HEK293 (cell line): ENCODE measurements around the gene PPP6R3.
A peak's percentile ranks its signal among the peaks of the same experiment; 100 is the strongest.

Source experiments
- CTCF ChIA-PET: fragments of 350-600 bp; formaldehyde crosslinking; extraction: SDS; loops from one replicate; lab custom pipeline; 2021; ENCODE audit warnings: antibody characterized with exemption; lab: Yijun Ruan, JAX
- POLR2A ChIA-PET: fragments of 300-600 bp; formaldehyde crosslinking; extraction: SDS; loops from one replicate; lab custom pipeline; 2020; ENCODE audit warnings: antibody characterized with exemption, inconsistent platforms; lab: Yijun Ruan, JAX
- H3K27ac ChIP-seq: fragments of 200-500 bp; sonication (Bioruptor generic); 2 replicates; pipeline ENCODE4 v1.5.1; 2014; ENCODE audit warnings: low read depth, low read length, control low read depth, inconsistent platforms; ENCODE audit errors: extremely low read depth
- H3K36me3 ChIP-seq, 2 experiments: fragments of 200-500 bp in 1 of 2; sonication (Bioruptor generic) in 1 of 2; 1 replicate in 1 of 2; 2 replicates in 1 of 2; pipeline ENCODE4 v1.5.1; 2014 to 2017; ENCODE audit warnings: inconsistent platforms in 2 of 2, low read length in 2 of 2; ENCODE audit not compliant: control insufficient read depth in 2 of 2, insufficient read depth in 1 of 2
- H3K4me1 ChIP-seq: fragments of 200-500 bp; sonication (Bioruptor generic); 2 replicates; pipeline ENCODE4 v1.5.1; 2014; ENCODE audit warnings: mild to moderate bottlenecking, low read length, inconsistent platforms; ENCODE audit not compliant: control insufficient read depth, insufficient read depth
- H3K4me3 ChIP-seq: 2 replicates; pipeline ENCODE4 v1.5.1; 2011; ENCODE audit warnings: low read depth, mild to moderate bottlenecking, control low read depth, low read length, moderate library complexity
- H3K9me3 ChIP-seq: fragments of 200-500 bp; sonication (Bioruptor generic); 2 replicates; pipeline ENCODE4 v1.5.1; 2014; ENCODE audit warnings: low read depth, low read length, inconsistent platforms; ENCODE audit not compliant: control insufficient read depth, insufficient read depth
- AEBP2 ChIP-seq: fragments of 450-650 bp; formaldehyde crosslinking; IDR thresholded peaks from 2 replicates; pipeline ENCODE4 v1.5.1; 2016; ENCODE audit warnings: missing biosample characterization, missing genetic modification characterization, borderline replicate concordance
- CTCF ChIP-seq: fragments of 450-650 bp; formaldehyde crosslinking; IDR thresholded peaks from 2 replicates; pipeline ENCODE4 v1.5.1; 2016; ENCODE audit warnings: missing biosample characterization, missing genetic modification characterization
- EGR2 ChIP-seq: fragments of 450-650 bp; formaldehyde crosslinking; IDR thresholded peaks from 2 replicates; pipeline ENCODE4 v1.5.1; 2016; ENCODE audit warnings: low read depth, missing biosample characterization, missing genetic modification characterization
- GFI1B ChIP-seq: fragments of 450-650 bp; formaldehyde crosslinking; IDR thresholded peaks from 2 replicates; pipeline ENCODE4 v1.5.1; 2016; ENCODE audit warnings: missing biosample characterization, missing genetic modification characterization
- GLIS2 ChIP-seq: fragments of 450-650 bp; formaldehyde crosslinking; IDR thresholded peaks from 2 replicates; pipeline ENCODE4 v1.5.1; 2016; ENCODE audit warnings: missing biosample characterization, missing genetic modification characterization
- KLF8 ChIP-seq: fragments of 450-650 bp; formaldehyde crosslinking; IDR thresholded peaks from 2 replicates; pipeline ENCODE4 v1.5.1; 2016; ENCODE audit warnings: missing biosample characterization, missing genetic modification characterization
- KLF9 ChIP-seq: fragments of 450-650 bp; formaldehyde crosslinking; IDR thresholded peaks from 2 replicates; pipeline ENCODE4 v1.5.1; 2016; ENCODE audit warnings: missing biosample characterization, missing genetic modification characterization, low read depth
- MYNN ChIP-seq: fragments of 450-650 bp; formaldehyde crosslinking; IDR thresholded peaks from 2 replicates; pipeline ENCODE4 v1.5.1; 2016; ENCODE audit warnings: missing biosample characterization, missing genetic modification characterization, borderline replicate concordance
- OVOL3 ChIP-seq: fragments of 450-650 bp; formaldehyde crosslinking; IDR thresholded peaks from 2 replicates; pipeline ENCODE4 v1.5.1; 2016; ENCODE audit warnings: missing biosample characterization, missing genetic modification characterization
- SETDB1 ChIP-seq: IDR thresholded peaks from one replicate; pipeline ENCODE4 v1.6.1; 2017; ENCODE audit warnings: mild to moderate bottlenecking, low read length, moderate library complexity, mixed read lengths; ENCODE audit not compliant: insufficient read length
- ZBTB7A ChIP-seq: fragments of 450-650 bp; formaldehyde crosslinking; IDR thresholded peaks from 2 replicates; pipeline ENCODE4 v1.5.1; 2016; ENCODE audit warnings: low read depth, missing biosample characterization, missing genetic modification characterization
- ZEB2 ChIP-seq: fragments of 450-650 bp; formaldehyde crosslinking; IDR thresholded peaks from 2 replicates; pipeline ENCODE4 v1.5.1; 2016; ENCODE audit warnings: missing biosample characterization, missing genetic modification characterization
- ZFHX2 ChIP-seq: fragments of 450-650 bp; formaldehyde crosslinking; conservative IDR thresholded peaks from 2 replicates; pipeline ENCODE4 v1.5.1; 2016; ENCODE audit warnings: missing biosample characterization, missing genetic modification characterization
- ZIC2 ChIP-seq: fragments of 450-650 bp; formaldehyde crosslinking; IDR thresholded peaks from 2 replicates; pipeline ENCODE4 v1.5.1; 2016; ENCODE audit warnings: missing biosample characterization, missing genetic modification characterization
- ZNF121 ChIP-seq: fragments of 450-650 bp; formaldehyde crosslinking; IDR thresholded peaks from 2 replicates; pipeline ENCODE4 v1.5.1; 2016; ENCODE audit warnings: missing biosample characterization, missing genetic modification characterization
- ZNF140 ChIP-seq: fragments of 450-650 bp; formaldehyde crosslinking; IDR thresholded peaks from 2 replicates; pipeline ENCODE4 v1.5.1; 2016; ENCODE audit warnings: missing biosample characterization, missing genetic modification characterization
- ZNF174 ChIP-seq: fragments of 450-650 bp; formaldehyde crosslinking; IDR thresholded peaks from 2 replicates; pipeline ENCODE4 v1.5.0; 2017; ENCODE audit warnings: missing biosample characterization, mild to moderate bottlenecking, missing genetic modification characterization
- ZNF18 ChIP-seq: fragments of 450-650 bp; formaldehyde crosslinking; IDR thresholded peaks from 2 replicates; pipeline ENCODE4 v1.5.1; 2016; ENCODE audit warnings: missing biosample characterization, missing genetic modification characterization
- ZNF184 ChIP-seq: fragments of 450-650 bp; IDR thresholded peaks from 2 replicates; pipeline ENCODE4 v1.5.1; 2018; ENCODE audit warnings: missing biosample characterization, mild to moderate bottlenecking, missing genetic modification characterization
- ZNF366 ChIP-seq: fragments of 450-650 bp; formaldehyde crosslinking; conservative IDR thresholded peaks from 2 replicates; pipeline ENCODE4 v1.5.1; 2016; ENCODE audit warnings: missing biosample characterization, missing genetic modification characterization
- ZNF391 ChIP-seq: fragments of 450-650 bp; formaldehyde crosslinking; IDR thresholded peaks from 2 replicates; pipeline ENCODE4 v1.5.1; 2016; ENCODE audit warnings: low read depth, missing biosample characterization, missing genetic modification characterization, borderline replicate concordance
- ZNF423 ChIP-seq: fragments of 450-650 bp; formaldehyde crosslinking; IDR thresholded peaks from 2 replicates; pipeline ENCODE4 v1.5.1; 2016; ENCODE audit warnings: missing biosample characterization, missing genetic modification characterization
- ZNF518A ChIP-seq: fragments of 450-650 bp; formaldehyde crosslinking; conservative IDR thresholded peaks from 2 replicates; pipeline ENCODE4 v1.5.1; 2016; ENCODE audit warnings: low read depth, missing biosample characterization, missing genetic modification characterization
- ZNF549 ChIP-seq: fragments of 450-650 bp; IDR thresholded peaks from 2 replicates; pipeline ENCODE4 v1.5.1; 2018; ENCODE audit warnings: missing biosample characterization, missing genetic modification characterization, mild to moderate bottlenecking, inconsistent platforms, moderate library complexity
- ZNF555 ChIP-seq: fragments of 450-650 bp; formaldehyde crosslinking; conservative IDR thresholded peaks from 2 replicates; pipeline ENCODE4 v1.5.1; 2017; ENCODE audit warnings: missing biosample characterization, mild to moderate bottlenecking, missing genetic modification characterization, inconsistent platforms
- ZNF558 ChIP-seq: fragments of 450-650 bp; formaldehyde crosslinking; IDR thresholded peaks from 2 replicates; pipeline ENCODE4 v1.5.1; 2016; ENCODE audit warnings: missing biosample characterization, missing genetic modification characterization
- ZNF561 ChIP-seq: fragments of 450-650 bp; IDR thresholded peaks from 2 replicates; pipeline ENCODE4 v1.5.1; 2018; ENCODE audit warnings: missing biosample characterization, missing genetic modification characterization, borderline replicate concordance
- ZNF600 ChIP-seq: fragments of 450-650 bp; formaldehyde crosslinking; IDR thresholded peaks from 2 replicates; pipeline ENCODE4 v1.5.1; 2016; ENCODE audit warnings: missing biosample characterization, missing genetic modification characterization

PPP6R3 gene

DNA sequence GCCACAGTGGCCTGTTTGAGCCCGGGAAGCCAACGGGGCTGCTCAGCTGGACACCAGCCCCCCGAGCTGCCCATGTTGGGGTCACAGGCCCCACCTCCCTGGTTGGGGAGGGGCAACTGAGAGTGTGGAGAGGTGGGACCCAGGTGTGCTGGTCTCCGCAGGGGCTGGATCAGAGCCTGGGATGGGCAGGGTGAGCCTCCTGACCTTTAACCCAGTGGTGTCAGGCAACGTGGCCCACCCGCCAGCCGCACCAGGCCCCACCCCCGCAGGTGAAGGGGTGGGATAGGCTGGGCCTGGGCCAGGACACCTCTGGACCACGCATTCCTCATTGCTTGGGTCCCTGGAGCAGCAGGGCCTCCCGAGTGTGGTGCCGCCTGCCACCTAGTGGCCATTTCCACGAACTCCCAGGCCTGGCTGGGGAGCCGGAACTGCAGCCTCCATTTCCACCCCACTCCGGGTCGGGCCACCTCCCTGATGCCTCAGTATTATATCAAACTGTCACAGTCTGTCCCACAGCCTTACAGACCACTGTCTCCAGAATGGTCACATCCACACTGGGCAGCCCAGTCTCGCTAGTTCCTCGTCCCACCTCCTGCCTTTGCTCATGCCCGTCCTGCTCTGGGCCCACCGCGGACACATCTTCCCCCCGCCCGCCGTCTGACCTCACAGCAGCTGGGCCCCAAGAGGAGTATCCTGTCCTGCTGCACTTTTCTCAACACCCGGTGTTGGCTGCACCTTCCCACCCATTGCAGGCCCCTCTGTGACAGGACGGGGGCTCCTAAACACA is 13.3 kb upstream of the PPP6R3 start:
- Histone ChIP-seq H3K4me3 (no peak overlapping the region), H3K4me1 (peaks cover 2% of the 10 kb centered on the region; the same call in 1 of the 2 replicates), H3K9me3 (no peaks in the 10 kb centered on the region), H3K27ac (no peak overlapping the region), H3K36me3 (peaks cover 0 to 18% of the 10 kb centered on the region in 2 experiments; a peak in 2 of 3 replicates)
- ChIA-PET CTCF (interaction anchor here (0.6 to 1.1 kb wide), 3 partner anchors 13 to 190 kb away, joined by 3 read pairs; no protein-coding TSS in a partner anchor), POLR2A (no interaction called here)
- TF ChIP-seq ZNF558 (tag by site-specific recombination) (no peak), ZNF423 (tag by site-specific recombination) (no peak), ZNF184 (no peak), GLIS2 (tag by site-specific recombination) (peak; percentile 32; the same call in 1 of the 2 replicates), ZNF391 (no peak), ZNF600 (tag by site-specific recombination) (peak; percentile 38; the same call in 1 of the 2 replicates), ZNF121 (tag by site-specific recombination) (no peak), GFI1B (tag by site-specific recombination) (no peak), ZEB2 (0 out of 2 replicates have a peak, but pooled peaks have one; percentile 44), CTCF (peak; percentile 76), MYNN (tag by site-specific recombination) (no peak), ZNF555 (tag by site-specific recombination) (no peak), KLF9 (tag by site-specific recombination) (0 out of 2 replicates have a peak, but pooled peaks have one; percentile 18), ZIC2 (tag by site-specific recombination) (0 out of 2 replicates have a peak, but pooled peaks have one; percentile 10), EGR2 (tag by site-specific recombination) (0 out of 2 replicates have a peak, but pooled peaks have one; percentile 22), SETDB1 (no peak), ZFHX2 (tag by site-specific recombination) (peak; percentile 55; the same call in 1 of the 2 replicates), ZNF561 (tag by site-specific recombination) (no peak), OVOL3 (tag by site-specific recombination) (no peak), ZNF518A (tag by site-specific recombination) (no peak), ZNF140 (0 out of 2 replicates have a peak, but pooled peaks have one; percentile 15), ZNF366 (tag by site-specific recombination) (no peak), ZNF174 (no peak), AEBP2 (no peak), KLF8 (tag by site-specific recombination) (0 out of 2 replicates have a peak, but pooled peaks have one; percentile 35), ZNF18 (no peak), ZBTB7A (tag by site-specific recombination) (no peak), ZNF549 (tag by site-specific recombination) (no peak)
